Adrenal gland (tissue), 5 donors: Measurements from ENCODE around the gene ACTN1.

Experiments
- CTCF ChIP-seq, 6 experiments: fragments of 450-650 bp in 4 of 6; fragments of 200-600 bp in 2 of 6; sonication (generic) in 1 of 6; IDR thresholded peaks; 1 replicate in 5 of 6; 2 replicates in 1 of 6; pipeline versions ENCODE4 v1.5.1 to v1.8.0; 2016 to 2021; ENCODE audit warnings: antibody characterized with exemption in 6 of 6, mild to moderate bottlenecking in 2 of 6, moderate library complexity in 1 of 6
- POLR2A ChIP-seq, 2 donors: fragments of 450-650 bp; IDR thresholded peaks; one replicate each; pipeline ENCODE4 v1.6.1; 2017; ENCODE audit warnings: antibody characterized with exemption in 2 of 2, mild to moderate bottlenecking in 2 of 2, moderate library complexity in 1 of 2
- donor health status: DM: no; HTN: no; CAD: no.

- TF ChIP-seq POLR2A (IDR thresholded peaks at IDR 0.05) = no peak
- no peak for TF ChIP-seq CTCF (IDR thresholded peaks at IDR 0.05)
These were observed 97.7 kb downstream of the ACTN1 start for GRCh38 chr14:68881396-68881795.
